ENCODE measurements around the gene NMNAT1. TPM values are rescaled to one million over a fixed set of nuclear protein-coding genes. Genes with fewer than 3 reads are reported as not detected.

Gene NMNAT1
- total RNA-seq, 1 experiment from 2014 or later: 2.8 TPM

- no peak overlapping the region for H3K23ac ChIP-seq (ENCODE audit: insufficient read length, low read depth, low read length)
- no peak overlapping the region for H3K4ac ChIP-seq (ENCODE audit: low read depth, low read length)
- no peak overlapping the region for H3K9ac ChIP-seq (ENCODE audit: extremely low read depth, insufficient read length, low read length)
- H3K14ac ChIP-seq (ENCODE audit: insufficient read depth, low read length): no peak overlapping the region
- no peak overlapping the region for H2BK15ac ChIP-seq (ENCODE audit: low read depth, low read length)
- H2AK5ac ChIP-seq (ENCODE audit: insufficient read length, low read length): no peak overlapping the region
- no peak for TF ChIP-seq CTCF (conservative IDR thresholded peaks at IDR 0.05)
- no peak overlapping the region for H4K5ac ChIP-seq (ENCODE audit: insufficient read length, low read depth, low read length)
- no peaks in the 10 kb centered on the region for H3K27me3 ChIP-seq (ENCODE audit: insufficient read depth, low read length)
- Mint-ChIP-seq H3K27me3 (ENCODE audit: low read depth) (no peaks in the 10 kb centered on the region; the same call in 1 of the 2 replicates), H3K4me1 (peaks cover 14 to 30% of the 10 kb centered on the region in 2 experiments), H3K9me3 (no peaks in the 10 kb centered on the region), H3K27ac (peak overlapping the region in 2 of 3 experiments; percentile 59 to 86; a peak in 3 of 7 replicates), H3K4me3 (no peak overlapping the region), H3K36me3 (ENCODE audit: insufficient read depth in 1 of 3, low read depth in 3 of 3) (no peaks in the 10 kb centered on the region; a peak in 1 of 7 replicates)
- peaks cover 3% of the 10 kb centered on the region; the same call in 1 of the 2 replicates for H3K79me2 ChIP-seq (ENCODE audit: insufficient read depth, low read length)
- H2BK20ac ChIP-seq (ENCODE audit: low read depth, low read length, poor library complexity, severe bottlenecking): no peak overlapping the region
- H2BK120ac ChIP-seq (ENCODE audit: low read depth, low read length, poor library complexity, severe bottlenecking): no peak overlapping the region
- H4K20me1 ChIP-seq (ENCODE audit: control insufficient read depth, insufficient read depth, insufficient read length): no peaks in the 10 kb centered on the region
- H3T11ph ChIP-seq (ENCODE audit: low read length): no peak overlapping the region
- no peak overlapping the region for H3K4me2 ChIP-seq (ENCODE audit: insufficient read depth, insufficient read length, low read length)
- H2BK5ac ChIP-seq (ENCODE audit: insufficient read length, low read length): no peak overlapping the region
- no peak overlapping the region for H2BK12ac ChIP-seq (ENCODE audit: insufficient read length, low read depth, low read length)
- H3K18ac ChIP-seq (ENCODE audit: insufficient read length, low read depth, low read length): no peak overlapping the region
- H2AFZ ChIP-seq (ENCODE audit: low read length): no peak overlapping the region
- 0 out of 2 replicates have a peak, but pooled peaks cover 2% of the 10 kb centered on the region for H3K4me1 ChIP-seq (ENCODE audit: insufficient read depth, low read length)
- WGBS (ENCODE audit: extremely low coverage, insufficient read length, low lambda C conversion rate): 100% methylated on average over 2 of the region's 4 CpGs
- H3K9me3 ChIP-seq (ENCODE audit: control insufficient read depth, low read depth, low read length): no peaks in the 10 kb centered on the region
- H4K91ac ChIP-seq (ENCODE audit: insufficient read length, low read depth, low read length): no peak overlapping the region
- no peak for DNase-seq
- H4K8ac ChIP-seq (replicated peaks; ENCODE audit: insufficient read length, low read depth, low read length): no peak overlapping the region
- no peaks in the 10 kb centered on the region for H3K79me1 ChIP-seq (ENCODE audit: insufficient read depth, low read depth, low read length, poor library complexity, severe bottlenecking)
- H3K27ac ChIP-seq (ENCODE audit: insufficient read length, low read depth, low read length): no peak overlapping the region
- H3K23me2 ChIP-seq (ENCODE audit: insufficient read length, low read depth, low read length, poor library complexity, severe bottlenecking): peaks cover 6% of the 10 kb centered on the region
- no peak overlapping the region for H3K56ac ChIP-seq (ENCODE audit: insufficient read length, low read depth, low read length)
These were observed 38.3 kb upstream of the NMNAT1 start for GRCh38 chr1:9905010-9905409.
